NCI-H1930 (cell line): ENCODE results near the gene TMEM44.
"Not testable (repeated sequence)": the region's sequence is repeated elsewhere in the genome, so short reads cannot be mapped to it uniquely, and the experiment has no call there.

Experiments
- DNase-seq, 2 experiments: peaks; one replicate each; lab custom pipeline; 2025; lab: John Stamatoyannopoulos, UW

The TMEM44 gene

DNA sequence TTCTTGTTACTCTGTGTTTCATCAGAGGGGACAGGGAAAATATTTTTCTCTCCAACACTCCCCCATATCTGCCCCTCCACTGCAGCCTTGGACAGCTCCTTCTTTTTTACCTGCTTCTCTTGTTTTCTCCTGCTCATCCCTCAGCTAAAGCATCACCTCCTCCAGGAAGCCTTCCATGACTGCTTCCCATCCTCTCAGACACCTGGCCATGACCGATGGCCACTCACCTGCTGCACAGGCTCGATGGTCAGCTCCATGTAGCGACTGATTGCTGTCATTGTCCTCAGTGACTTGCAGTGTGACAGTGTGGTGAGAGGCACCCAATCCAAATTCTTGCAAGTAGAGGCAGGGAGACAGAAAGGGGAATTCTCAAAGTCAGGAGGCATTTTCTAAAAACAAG lies 22.5 kb downstream of the TMEM44 start:
- DNase-seq = no peak

DNA sequence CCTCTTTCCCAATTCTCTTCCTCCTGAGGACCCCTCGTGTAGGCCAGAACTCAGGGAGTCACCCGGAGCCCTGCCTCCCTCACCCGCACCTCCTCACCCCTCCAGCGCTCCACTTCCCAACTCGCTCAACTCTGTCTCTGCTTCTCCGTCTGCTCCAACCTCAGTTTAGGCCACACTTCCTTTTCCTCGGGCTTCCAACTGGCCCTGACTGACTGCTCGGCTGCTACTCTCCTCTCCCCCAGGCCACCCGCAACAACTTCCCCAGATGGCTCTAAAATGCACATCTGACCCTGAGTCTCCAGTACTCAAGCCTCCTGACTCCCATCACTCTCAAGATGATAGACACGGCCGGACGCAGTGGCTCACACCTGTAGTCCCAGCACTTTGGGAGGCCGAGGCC lies 23.6 kb downstream of the TMEM44 start:
- no peak for DNase-seq

DNA sequence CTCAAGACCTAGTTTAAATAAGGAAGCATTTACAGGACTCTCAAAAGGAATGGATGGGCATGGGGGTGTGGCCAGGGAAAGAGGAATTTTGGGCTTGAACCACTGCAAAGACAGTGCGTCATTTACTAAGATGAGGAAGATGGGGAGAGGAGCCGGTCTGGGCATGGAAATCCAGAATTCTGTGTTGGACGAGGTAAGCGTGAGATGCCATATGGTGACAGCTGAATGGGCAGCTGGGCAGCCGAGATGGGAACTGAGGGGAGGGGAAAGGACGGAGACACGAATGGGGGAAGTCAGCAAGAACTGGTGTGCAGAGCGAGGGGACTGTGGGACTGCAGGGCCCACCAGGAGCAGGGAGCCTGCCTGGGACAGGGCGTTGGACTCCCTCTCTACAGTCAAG lies 24.2 kb downstream of the TMEM44 start:
- DNase-seq = no peak

GRCh38 chr3:194607592-194608389 lies 25.4 kb downstream of the TMEM44 start:
- DNase-seq = no peak

DNA sequence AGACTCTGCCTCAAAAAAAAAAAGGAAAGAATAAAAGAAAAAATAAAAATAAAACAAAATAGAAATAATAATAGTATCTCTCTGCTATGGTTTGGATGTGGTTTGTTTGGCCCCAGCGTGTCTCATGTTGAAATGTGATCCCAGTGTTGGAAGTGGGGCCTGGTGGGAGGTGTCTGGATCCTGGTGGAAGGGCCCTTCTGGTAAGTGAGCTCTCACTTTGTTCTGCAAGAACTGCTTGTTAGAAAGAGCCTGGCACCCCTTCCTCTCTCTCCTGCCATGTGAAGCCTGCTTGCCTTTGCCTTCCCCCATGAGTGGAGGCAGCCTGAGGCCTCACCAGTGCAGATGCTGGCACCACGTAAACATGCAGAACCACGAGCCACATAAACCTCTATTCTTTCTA lies 26.3 kb downstream of the TMEM44 start:
- no peak for DNase-seq

GRCh38 chr3:194606163-194606562 lies 27.1 kb downstream of the TMEM44 start:
- DNase-seq = no peak

- DNase-seq = not testable (repeated sequence)
Observed at GRCh38 chr3:194605314-194605713, 27.9 kb downstream of the TMEM44 start.

DNA sequence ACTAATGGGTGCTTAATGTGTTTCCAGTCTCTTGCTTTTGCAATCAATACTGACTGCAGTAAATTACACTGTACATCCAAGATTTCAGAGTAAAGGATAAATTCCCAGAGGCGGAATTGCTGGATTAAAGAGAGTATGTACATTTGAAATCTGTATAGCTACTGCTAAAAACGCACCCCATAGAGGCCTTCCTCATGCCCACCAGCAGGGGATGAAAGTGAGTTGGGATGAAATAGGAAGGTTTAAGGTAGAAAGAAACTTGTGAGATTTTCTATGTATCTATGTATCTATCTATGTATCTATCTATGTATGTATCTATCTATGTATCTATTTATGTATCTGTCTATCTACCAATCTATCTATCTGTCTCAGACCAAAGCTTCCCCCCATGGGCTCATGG lies 28.4 kb downstream of the TMEM44 start:
- no peak for DNase-seq

- DNase-seq = no peak
Observed at GRCh38 chr3:194604126-194604525, 29.1 kb downstream of the TMEM44 start.

DNA sequence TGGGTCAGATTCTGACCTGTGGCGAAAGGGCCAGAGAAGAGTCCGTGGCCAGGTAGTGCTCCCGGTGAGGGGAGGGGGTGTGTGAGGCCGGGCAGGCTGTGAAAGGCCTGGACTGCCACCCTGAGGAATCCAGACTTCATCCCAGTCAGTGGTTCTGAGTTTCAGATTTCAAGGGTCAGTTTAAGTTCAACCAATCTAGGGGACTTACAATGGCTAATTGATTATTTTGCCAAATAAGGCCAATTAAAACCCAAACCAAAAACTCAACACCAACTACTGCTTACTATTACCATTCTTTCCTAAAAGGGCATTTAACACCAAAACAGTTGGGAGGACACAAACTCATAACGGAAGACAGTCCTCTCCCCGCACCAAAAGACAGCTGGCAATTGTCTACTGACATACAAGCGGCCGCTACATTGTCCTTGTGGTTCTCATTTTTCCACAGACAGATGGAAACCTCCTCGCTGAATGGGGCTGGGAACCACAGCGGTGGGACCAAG lies 30.5 kb downstream of the TMEM44 start:
- no peak for DNase-seq

DNA sequence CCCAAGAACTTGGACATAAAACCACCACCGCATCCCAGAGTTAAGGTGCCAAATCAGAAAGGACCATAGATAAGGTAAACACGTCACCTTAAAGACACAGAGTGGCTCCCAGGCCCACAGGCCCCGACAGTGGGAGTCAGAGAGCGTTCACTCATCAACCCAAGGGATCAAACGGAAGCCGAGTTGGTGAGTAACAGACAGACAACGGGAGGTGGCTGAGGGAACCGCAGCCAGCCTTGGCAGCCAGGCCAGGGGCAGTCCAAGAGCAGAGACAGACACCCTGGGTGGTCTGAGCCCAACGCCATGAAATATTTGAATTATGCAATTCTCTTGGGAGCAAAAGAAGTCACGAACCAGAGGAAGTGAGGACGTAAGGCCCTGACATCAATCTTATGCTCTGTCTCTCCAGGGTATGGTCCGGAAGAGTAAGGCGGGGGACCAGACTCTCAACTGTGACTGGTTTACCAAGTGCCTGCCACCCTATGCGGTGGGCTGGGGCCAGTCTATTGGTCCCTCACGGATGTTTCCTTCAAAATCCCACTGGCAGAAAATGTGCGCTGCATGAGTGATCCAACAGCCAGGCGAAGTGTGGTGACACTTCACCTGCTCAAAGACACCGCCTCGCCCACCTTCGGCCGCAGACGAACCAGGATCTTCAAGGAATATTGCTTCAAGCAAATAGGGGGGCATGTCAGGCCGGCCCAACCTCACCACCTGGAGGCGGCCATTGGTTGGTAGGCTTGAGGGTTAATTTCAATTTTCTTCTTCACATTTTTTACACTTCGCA lies 34.3 kb downstream of the TMEM44 start:
- no peak for DNase-seq

- DNase-seq = no peak
Observed at GRCh38 chr3:194596906-194597305, 36.3 kb downstream of the TMEM44 start.

DNA sequence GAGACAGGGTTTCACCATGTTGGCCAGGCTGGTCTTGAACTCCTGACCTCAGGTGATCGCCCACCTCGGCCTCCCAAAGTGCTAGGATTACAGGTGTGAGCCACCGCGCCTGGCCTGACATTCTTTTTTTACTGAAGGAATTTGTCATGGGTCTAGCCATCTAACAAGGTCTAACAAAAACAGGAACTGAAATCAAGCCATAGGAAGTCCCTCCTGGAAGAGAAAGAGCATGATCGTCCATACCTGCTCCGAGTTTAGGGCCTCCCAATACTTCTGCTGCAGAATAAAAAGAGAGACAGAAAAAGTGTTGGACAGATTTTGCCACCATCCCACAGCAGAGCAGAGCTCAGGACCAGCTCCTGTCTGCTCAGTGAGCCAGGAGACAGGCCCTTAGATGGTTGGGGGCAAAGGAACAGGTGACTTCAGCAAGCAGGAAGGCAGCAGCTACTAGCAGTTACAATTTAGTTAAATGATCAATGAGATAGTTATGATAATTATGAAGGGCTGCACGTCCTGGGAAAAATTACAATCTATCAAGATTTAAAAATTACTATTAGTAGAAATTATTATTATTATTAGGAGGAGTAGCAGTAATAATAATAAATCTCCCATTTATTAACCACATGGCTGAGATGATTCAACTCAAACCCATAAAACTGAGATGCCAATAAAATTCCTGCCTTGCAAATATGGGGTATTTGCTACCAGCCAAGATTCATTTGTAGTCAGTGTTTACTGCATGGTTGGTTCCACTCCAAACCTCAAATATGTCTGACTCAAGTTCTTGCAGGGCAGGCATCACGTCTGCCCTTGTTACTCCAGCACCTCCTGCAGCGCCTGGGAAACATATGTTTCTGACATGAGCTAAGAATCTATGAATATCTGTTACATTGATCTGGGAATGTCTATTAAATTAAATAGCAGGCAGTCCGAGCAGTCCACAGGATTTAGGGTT lies 40.1 kb downstream of the TMEM44 start:
- DNase-seq = no peak

DNA sequence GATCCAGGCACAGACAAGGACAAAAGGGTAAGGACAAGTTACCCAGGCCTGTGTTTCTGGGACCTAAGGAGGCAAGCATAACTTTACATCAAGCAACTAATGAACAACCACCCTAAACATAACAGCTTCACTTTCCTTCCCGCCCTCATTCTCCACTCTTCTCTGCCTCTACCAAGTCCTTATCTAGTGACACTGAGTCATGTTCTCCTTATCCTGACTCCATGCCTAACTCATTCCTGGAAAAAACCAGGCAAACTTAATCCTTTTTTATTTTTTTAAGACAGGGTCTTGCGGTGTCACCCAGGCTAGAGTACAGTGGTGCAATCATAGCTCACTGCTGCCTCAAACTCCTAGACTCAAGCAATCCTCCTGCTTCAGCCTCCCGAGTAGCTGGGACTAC lies 44.5 kb downstream of the TMEM44 start:
- DNase-seq = no peak

GRCh38 chr3:194588236-194588635 lies 45.0 kb downstream of the TMEM44 start:
- DNase-seq = no peak

DNA sequence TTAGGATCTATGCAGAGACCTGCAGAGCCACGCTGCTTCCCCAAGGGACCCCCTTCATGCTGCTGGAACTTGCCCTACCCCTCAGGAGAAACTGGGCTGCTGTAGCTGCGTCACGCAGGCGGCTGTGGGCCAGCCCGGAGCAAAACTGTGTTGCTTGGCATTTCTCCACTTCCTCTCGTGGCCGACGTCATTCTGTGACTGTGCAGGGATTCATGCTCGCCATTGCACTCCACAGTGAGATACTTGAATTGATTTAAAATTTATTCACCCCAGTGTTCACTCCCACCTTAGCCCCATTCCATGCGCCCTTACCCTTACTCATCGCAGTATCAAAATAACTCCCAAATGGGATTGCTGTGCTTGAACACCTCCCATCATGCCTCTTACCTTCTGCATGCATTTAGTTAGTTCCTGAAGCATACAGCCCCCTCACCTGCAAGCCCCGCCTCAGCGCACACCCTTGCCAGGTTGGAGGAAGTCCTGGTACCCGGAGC lies 45.7 kb downstream of the TMEM44 start:
- DNase-seq = no peak

DNA sequence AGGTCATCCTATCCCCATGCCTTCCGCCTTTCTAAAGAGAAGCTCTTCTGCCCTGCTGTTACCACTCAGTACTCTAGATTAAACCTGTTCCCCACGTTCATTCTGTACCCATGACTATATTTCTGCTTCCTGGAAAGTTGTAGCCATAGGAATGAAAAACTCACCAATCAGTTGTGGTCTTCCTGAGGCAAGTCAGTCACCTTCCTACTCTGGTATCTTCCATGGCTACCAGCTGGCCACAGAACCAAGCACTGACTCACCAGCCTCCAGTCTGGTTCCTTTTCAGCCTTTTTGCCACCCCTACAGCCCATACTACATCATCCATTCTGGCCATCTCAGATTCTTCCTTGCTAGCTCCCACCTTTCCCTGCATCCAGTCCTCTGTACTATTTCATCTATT lies 46.4 kb downstream of the TMEM44 start:
- DNase-seq = no peak

GRCh38 chr3:194585880-194586281 lies 47.3 kb downstream of the TMEM44 start:
- no peak for DNase-seq

GRCh38 chr3:194584866-194585265 lies 48.4 kb downstream of the TMEM44 start:
- DNase-seq = no peak

GRCh38 chr3:194584320-194584776 lies 48.9 kb downstream of the TMEM44 start:
- DNase-seq = no peak

GRCh38 chr3:194582196-194582905 lies 50.9 kb downstream of the TMEM44 start:
- DNase-seq = no peak
